Measurements from ENCODE around the gene SCMH1.
"Not testable (repeated sequence)": the region's sequence is repeated elsewhere in the genome, so short reads cannot be mapped to it uniquely, and the experiment has no call there.

SCMH1 gene

DNA sequence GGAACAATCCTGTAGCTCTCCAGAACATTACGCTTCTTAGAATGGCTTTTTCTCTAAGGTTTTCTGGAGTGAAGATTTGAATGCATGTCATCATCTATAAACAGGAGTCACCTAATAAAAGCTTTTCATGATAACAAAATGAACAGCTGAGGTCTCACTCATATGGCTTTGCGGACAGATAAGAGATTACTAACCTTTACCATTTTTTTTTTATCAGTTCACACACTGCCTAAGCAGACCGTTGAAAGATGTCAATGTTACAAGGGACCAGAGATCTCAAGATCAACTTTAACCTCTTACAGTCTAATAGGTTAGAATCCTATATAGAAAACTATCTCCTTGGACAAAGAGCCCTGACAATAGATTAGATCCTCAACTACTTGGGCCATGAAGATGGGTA, 41.4 kb downstream of the SCMH1 start:
- no peak for DNase-seq

DNA sequence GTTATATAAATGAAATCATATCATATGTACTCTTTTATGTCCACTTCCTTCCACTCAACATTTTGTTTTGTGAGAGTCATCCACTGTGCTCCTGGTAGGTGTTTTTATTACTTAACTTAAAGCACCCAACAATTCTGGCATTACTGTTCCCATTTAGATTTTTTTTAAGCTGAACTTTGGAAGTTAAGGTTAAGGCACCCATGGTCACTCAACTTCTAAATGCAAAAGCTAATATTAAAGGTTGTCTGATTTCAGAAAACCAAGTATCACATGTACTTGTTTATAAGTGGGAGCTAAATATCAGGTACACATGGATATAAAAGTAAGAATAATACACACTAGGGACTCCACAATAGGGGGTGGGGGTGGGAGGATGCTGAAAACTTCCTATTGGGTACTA, 42.7 kb downstream of the SCMH1 start:
- no peak for DNase-seq

DNA sequence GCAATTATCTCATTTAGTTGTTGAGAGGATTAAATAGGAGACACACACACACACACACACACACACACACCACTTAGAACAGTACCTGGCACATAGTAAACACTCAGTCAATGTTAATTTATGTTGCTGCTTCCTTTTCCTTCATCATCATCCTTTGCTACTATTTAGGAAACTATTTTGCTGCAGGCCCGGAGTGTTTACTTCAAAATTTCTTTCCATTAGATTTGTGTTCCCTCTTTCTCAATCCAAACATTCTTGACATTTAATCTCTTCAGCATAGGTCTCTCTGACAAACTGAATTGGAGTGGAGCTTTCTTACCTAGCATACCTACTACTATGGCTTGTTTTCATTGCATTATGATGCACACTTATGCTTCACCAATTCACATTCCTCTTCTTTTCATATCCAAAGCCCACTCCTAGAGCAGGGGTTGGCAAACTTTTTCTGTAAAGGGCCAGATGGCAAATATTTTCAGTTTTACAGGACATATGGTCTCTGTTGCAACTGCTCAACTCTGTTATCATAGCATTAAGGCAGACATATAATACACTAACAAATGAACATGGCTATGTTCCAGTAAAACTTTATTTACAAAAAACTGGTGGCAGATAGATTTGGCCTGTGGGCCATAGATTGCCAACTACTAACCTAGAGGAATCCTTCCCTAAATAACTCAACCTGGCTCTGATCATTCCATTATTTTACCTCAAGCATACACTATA, 49.5 kb downstream of the SCMH1 start:
- DNase-seq: no peak

DNA sequence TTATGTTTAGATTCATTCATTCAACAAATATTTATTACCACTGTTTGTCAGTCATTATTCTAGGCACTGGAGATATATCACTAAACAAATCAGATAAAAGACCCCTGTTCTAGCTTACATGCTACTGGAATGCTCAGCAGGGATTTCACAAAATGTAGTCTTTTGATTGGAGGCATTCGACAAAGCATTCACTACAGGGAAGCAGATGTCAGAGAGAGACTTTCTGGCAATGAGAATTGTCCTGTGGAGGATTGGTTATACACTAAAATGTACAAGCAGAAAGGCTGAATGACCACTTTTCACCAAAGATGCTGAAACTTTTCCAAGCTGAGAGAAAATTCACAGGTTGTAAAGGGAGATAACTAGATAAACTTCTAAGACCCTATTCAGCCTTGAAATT, 57.7 kb downstream of the SCMH1 start:
- no peak for DNase-seq

DNA sequence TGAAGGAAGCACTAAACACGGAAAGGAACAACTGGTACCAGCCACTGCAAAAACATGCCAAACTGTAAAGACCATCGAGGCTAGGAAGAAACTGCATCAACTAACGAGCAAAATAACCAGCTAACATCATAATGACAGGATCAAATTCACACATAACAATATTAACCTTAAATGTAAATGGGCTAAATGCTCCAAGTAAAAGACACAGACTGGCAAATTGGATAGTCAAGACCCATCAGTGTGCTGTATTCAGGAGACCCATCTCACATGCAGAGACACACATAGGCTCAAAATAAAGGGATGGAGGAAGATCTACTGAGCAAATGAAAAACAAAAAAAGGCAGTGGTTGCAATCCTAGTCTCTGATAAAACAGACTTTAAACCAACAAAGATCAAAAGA, 63.9 kb downstream of the SCMH1 start:
- not testable (repeated sequence) for DNase-seq

- DNase-seq: no peak
Observed at GRCh38 chr1:41175546-41175945, 66.6 kb downstream of the SCMH1 start.

- no peak for DNase-seq
Observed at GRCh38 chr1:41174170-41174569, 67.9 kb downstream of the SCMH1 start.

DNA sequence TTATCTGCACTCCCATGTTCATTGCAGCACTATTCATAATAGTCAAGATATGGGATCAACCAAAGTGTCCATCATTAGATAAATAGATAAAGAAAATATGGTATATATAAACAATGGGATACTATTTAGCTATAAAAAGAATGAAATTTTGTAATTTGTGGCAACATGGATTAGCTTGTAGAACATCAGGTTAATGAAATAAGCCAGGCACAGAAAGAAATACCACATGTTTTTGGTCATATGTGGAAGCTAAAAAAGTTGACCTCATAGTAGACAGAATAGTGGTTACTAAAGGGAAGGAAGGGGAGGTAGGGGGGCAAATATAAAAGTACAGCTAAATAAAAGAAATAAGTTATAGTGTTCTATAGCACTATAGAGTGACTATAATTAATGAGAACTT, 68.5 kb downstream of the SCMH1 start:
- DNase-seq: no peak

DNA sequence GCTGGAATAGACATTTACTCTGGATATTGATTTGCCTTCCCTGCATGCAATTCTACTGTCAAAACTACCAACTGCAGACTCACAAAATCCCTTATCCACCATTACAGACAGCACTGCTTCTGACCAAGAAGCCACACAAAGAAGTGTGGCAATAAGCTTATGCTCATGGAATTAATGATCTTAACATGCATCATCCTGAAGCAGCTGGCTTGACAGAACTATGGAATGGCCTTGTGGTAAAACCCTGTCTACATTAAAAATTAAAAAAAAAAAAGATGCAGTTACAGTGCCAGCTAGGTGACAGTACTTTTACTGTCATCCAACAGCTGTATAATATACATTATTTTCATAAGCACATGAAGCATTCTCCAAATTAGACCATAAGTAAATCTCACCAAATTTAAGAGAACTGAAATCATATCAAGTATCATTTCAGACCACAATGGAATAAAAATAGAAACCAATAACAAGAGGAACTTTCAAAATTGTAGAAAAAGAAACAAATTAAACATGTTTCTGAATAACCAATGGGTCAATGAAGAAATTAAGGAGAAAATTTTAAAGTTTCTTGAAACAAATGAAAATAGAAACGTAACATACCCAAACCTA, 70.7 kb downstream of the SCMH1 start:
- no peak for DNase-seq

GRCh38 chr1:41169799-41170180, 72.3 kb downstream of the SCMH1 start:
- DNase-seq: no peak

DNA sequence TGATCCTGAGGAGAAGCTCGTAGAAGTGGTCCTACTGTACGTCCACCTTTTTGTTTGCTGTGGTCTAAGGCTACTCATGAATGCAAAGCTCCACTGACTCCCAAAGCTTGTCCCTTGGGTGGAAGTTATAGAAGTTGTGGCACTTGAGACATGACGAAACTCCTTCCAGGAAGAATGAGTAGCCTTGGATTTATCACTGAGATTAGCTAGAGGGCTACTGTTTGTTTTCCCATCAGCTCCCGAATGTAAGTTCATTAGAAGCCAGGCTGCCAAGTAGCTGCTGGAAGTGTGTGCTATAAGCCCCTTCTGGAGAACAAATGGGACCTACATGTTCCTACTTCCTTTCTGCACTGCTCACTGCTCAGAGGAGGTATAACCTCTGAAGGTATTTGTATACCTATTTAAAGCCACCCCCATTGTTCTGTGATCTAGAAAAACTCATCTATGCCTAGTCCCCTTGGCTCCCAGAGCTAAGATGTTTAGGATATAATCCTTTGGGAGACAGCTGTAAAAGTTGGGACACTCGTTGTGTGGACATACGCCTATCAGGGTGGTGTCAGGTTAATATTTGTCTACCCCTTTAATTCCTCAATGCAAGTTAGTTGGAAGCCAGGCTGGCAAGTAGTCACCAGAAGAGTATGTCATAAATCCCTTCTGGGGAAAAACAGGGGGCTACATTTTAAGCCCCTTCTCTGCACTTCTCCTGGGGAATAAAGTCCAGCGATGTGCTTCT, 72.9 kb downstream of the SCMH1 start:
- DNase-seq: no peak

DNA sequence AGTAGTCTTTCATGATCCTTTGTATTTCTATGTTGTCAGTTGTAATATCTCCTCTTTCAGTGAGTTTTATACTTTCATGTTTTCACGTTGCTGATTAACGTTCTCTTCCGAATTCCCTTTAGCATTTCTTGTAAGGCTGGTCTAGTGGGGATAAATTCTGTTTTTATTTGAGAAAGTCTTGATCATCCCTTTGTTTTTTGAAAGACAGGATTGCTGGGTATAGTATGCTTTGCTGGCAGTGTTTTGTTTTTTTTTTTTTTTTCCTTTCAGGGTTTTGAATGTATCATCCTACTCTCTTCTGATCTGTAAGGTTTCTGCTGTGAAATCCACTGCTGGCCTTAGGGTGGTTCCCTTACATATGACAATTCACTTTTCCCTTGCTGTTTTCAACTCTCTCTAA, 74.4 kb downstream of the SCMH1 start:
- DNase-seq: no peak

GRCh38 chr1:41164727-41165126, 77.4 kb downstream of the SCMH1 start:
- no peak for DNase-seq

- DNase-seq: no peak
Observed at GRCh38 chr1:41162441-41162840, 79.7 kb downstream of the SCMH1 start.

DNA sequence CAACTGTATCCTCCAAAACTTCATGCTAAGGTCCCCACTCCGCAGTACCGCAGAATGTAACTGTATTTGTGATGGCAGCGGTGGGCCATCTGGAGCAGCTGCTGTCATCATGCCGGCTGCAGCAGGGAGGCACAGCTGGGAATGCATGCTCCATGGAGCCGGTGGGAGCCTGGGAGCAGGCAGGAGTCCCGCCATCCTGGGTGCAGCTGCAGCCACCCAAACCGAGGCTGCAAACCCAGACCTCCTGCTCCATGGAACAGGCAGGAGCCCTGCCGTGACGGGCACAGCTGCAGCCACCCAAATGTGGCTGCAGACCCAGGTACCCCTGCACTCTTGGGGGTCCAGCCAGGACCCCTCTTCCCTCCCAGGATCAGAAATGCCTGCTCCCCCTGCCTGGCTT, 80.3 kb downstream of the SCMH1 start:
- DNase-seq: no peak

DNA sequence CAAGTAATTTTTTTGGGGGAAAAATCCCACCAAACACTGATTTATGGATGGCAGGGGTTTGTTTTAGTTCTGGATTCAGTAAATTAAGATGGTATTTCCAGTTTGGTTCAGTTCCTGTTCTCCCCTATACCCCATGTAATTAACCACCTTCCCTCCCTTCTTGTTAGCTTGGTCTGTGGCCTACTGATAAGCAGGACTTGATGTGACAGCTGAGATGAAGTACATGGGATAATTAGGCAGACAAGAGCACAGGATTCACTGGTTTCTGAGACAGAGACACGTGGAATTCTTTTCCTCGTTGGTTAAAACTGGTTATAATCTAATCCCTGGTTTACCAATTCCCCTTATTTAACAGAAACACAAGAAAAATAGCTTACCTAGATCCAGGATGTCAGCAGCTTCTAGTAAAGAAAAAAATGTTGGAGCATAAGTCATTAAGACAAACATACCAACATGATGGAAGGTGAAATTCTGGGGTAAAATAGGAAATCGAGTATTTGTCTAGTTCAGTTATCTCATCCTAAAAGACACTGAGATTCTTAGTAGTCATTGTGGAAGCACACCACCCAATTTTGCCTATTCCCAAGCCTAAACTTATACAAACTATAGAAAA, 81.5 kb downstream of the SCMH1 start:
- no peak for DNase-seq

DNA sequence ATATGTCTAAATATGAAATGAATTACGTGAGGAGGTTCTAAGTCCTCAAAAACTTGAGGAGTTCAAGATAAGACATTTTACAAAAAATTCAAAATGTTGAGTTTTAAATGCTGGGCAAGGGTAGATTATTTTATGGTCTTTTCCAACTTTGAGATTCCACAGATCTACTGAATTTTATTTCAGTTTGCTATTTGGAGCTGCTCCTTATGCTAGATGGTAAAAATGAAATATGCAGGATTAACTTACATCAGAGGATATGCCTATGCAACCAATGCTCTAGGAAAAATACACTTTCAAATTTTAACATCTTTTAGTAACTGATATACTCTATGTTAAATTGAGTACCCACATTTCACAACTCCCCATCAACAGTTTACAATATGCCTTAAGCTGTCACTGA, 83.1 kb downstream of the SCMH1 start:
- DNase-seq: no peak

GRCh38 chr1:41158147-41158875, 83.8 kb downstream of the SCMH1 start:
- no peak for DNase-seq

DNA sequence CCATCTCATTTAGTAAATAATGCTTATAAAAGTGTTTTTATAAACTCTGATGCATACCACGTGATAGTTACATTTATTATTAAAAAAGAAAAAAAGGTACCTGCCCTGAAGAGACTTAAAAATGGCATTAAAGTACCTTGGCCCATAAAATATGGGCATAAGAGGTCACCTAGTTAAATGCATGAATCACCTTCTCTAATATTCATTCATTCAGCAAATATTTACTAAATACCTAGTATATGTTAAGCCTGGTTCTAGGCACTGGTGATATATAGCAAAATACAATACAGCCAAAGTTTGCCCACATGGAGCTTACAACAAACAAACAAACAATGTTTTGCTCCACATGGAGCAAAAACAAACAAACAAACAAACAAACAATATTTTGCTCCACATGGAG, 87.0 kb downstream of the SCMH1 start:
- DNase-seq: no peak

DNA sequence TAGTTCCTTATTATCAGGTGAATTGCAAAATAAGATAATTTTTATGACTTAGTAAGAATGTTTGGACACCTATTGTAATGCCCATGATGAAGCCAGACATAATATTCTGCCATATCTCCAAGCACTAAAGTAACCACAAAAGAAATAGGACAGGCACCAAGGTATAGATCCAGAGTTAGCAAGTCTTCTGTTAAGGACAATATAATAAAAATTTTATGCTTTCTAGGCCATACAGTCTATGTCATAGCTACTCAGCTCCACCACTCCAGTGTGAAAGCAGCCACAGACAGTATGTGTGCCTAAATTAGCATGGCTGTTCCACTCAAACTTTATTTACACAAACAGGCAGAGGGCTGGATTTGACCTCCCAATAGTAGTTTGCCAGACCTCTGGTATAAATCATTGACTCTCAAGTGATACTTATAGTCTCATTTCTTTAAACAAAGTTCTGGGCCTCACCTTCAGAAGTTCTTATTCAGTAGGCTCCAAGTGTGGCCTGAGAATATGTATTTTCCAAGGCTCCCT, 88.3 kb downstream of the SCMH1 start:
- DNase-seq: no peak

- DNase-seq: no peak
Observed at GRCh38 chr1:41152622-41153044, 89.5 kb downstream of the SCMH1 start.

- no peak for DNase-seq
Observed at GRCh38 chr1:41151846-41152245, 90.3 kb downstream of the SCMH1 start.

- DNase-seq: no peak
Observed at GRCh38 chr1:41149570-41149969, 92.5 kb downstream of the SCMH1 start.

Measured in stimulated activated CD4-positive, alpha-beta T cell treated with anti-CD3 and anti-CD28 coated beads, Interleukin-2, amount 100 ng/mL, for 24 hours (primary cell).